GM18519 (cell line): ENCODE results near the gene MAGEA6.
"Not testable (repeated sequence)": the region's sequence is repeated elsewhere in the genome, so short reads cannot be mapped to it uniquely, and the experiment has no call there.

Experiments
- ATAC-seq: cut with Tn5 transposase; IDR thresholded peaks from one replicate; pipeline ENCODE4 v1.9.1; 2021; ENCODE audit warnings: mild to moderate bottlenecking, moderate library complexity; ENCODE audit not compliant: unreplicated experiment, low FRiP score

The MAGEA6 gene

GRCh38 chrX:152734143-152734858, 35.2 kb downstream of the MAGEA6 start:
- ATAC-seq = not testable (repeated sequence)

- ATAC-seq = no peak
These were observed 36.1 kb downstream of the MAGEA6 start, which contains the start of the genes CSAG1 and MAGEA12 for GRCh38 chrX:152733261-152733975. Gene CSAG1 (minus strand): TSS chrX:152733721. CDS start chrX:152732460, 1,261 bp downstream. Gene MAGEA12 (plus strand): TSS chrX:152733757. CDS start chrX:152736162, 2,405 bp downstream.

- ATAC-seq = no peak
These were observed 44.1 kb downstream of the MAGEA6 start for GRCh38 chrX:152725409-152725808.
